Measurements from ENCODE around the gene PRR35.

DNA sequence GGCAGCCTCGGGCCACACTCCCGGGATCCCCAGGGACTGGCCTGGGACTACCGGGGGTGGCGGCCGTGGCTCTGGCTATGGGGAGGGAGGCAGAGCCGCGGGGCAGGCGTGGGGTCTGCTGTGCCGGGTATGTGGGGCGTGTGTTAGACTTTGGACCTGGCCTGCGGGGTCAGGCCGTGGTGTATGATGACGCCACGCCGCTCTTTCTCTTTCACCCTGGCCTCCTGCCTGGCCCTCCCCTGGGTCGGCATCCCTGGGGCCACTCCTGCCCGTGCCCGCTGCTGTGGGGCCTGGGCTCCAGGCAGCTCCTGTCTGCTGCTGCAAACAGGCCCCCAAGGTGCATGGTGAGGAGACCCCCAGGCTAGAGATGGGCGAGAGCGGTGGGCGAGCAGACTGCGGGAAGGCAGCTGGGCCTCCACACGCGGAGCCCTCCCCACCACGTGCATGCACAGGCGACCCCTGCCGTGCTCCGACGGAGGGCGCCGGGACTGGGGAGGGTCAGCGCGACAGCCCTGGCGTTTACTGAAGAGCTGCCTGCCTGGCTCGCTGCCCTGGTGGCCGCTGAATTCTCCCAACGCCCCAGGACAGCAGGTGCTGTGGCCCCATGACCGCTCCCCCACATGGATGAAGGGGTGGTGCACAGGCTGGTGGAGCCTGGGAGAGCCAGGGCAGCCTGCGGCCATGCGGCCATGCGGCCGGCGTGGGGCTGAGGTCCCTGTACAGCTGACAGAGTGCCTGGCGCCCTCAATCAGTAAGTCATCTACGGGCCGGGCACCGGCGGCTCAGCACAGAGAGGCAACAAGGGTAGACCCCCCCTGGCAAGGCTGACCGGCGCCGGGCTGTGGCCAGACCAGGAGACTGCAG lies 16.7 kb upstream of the PRR35 start:
- TF ChIP-seq, protein P1, sequence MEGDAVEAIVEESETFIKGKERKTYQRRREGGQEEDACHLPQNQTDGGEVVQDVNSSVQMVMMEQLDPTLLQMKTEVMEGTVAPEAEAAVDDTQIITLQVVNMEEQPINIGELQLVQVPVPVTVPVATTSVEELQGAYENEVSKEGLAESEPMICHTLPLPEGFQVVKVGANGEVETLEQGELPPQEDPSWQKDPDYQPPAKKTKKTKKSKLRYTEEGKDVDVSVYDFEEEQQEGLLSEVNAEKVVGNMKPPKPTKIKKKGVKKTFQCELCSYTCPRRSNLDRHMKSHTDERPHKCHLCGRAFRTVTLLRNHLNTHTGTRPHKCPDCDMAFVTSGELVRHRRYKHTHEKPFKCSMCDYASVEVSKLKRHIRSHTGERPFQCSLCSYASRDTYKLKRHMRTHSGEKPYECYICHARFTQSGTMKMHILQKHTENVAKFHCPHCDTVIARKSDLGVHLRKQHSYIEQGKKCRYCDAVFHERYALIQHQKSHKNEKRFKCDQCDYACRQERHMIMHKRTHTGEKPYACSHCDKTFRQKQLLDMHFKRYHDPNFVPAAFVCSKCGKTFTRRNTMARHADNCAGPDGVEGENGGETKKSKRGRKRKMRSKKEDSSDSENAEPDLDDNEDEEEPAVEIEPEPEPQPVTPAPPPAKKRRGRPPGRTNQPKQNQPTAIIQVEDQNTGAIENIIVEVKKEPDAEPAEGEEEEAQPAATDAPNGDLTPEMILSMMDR (IDR thresholded peaks at IDR 0.05), result no peak
- TF ChIP-seq POLR2AphosphoS5 (IDR thresholded peaks at IDR 0.05) (no peak), POLR2A (IDR thresholded peaks at IDR 0.05) (no peak)

Measured in transverse colon (tissue), 4 donors.